Islet of Langerhans (tissue), 1 donor: ENCODE results near the gene NENF.

Experiments
- FAIRE-seq: peaks from one replicate; lab custom pipeline; 2011; peaks lifted over from hg19 to GRCh38; lab: Jason Lieb, UNC

Gene NENF

DNA sequence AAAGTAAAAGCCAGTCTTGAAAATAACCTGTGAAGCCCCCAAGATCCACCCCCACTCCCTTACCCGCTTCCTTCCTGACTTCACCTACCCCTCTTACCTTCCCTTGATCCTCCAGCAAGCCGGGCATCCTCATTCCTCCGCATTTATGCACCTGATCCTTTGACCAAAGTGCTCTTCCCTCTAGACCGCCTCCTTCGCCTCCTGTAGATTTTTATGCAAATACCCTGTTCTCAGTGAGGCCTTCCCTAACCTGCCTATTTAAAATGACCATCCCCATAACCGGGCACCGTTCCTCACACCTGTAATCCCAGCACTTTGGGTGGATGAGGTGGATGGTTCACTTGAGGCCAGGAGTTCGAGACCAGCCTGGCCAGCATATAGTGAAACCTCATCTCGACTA lies 1.1 kb upstream of the NENF start:
- FAIRE-seq = no peak

GRCh38 chr1:212432272-212432660 lies 454 bp upstream of the NENF start:
- FAIRE-seq = no peak

DNA sequence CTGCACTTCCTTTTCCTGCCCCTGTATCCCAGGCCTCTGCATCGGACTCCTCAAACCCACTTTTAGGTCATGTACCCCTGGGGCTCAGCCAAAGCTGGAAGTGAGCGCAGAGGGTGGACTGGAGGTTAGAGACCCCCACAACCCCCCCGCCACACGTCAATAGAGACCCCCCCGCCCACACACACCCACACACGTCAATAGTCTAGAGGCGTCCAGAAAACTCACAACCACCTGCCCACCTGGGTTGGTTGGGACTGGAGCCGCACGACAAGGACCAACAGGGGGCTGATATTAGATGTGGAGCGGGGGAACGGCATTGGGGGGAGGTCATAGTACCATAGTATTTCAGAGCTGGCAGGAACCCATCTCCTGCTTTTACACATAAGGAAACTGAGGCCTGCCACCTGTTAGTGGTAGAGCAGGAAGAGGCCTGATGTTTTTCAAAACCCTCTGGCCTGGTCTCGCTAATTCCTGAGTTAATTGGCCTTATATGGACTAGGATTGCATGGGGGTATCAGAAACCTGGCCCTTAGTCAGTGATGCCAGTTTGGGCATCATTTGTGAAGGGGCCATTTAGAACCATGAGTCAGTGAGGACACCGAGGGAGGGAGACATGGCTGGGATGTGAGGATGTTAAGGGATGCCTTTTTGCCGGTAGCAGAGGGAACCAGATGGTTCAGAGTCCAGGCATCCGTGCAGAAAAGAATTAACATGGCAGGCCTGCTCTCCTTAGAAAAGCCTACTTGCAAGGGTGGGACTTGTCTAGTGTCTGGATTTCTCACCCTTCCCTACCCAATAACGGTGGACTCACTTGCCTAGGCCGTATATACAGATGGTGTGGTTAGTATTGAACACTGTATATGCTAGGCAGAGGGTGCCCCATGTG lies 1.1 kb downstream of the NENF start:
- no peak for FAIRE-seq

DNA sequence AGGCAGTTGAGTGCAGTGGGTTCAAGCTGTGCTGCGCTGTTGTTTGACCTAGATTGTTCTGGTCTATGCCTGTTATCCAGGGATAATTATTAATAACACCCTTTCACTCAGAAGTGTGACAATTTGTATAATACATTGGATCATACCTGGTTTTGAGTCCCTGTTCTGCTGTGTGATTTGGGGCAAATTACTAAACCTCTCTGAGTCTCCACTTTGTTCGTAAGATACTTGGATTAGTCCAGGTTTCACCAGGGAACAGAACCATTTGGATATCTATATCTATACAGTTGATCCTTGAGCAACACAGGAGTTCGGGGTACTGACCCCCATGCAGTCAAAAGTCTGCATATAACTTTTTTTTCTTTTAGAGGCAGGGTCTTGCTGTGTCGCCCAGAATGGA lies 2.3 kb downstream of the NENF start:
- no peak for FAIRE-seq

DNA sequence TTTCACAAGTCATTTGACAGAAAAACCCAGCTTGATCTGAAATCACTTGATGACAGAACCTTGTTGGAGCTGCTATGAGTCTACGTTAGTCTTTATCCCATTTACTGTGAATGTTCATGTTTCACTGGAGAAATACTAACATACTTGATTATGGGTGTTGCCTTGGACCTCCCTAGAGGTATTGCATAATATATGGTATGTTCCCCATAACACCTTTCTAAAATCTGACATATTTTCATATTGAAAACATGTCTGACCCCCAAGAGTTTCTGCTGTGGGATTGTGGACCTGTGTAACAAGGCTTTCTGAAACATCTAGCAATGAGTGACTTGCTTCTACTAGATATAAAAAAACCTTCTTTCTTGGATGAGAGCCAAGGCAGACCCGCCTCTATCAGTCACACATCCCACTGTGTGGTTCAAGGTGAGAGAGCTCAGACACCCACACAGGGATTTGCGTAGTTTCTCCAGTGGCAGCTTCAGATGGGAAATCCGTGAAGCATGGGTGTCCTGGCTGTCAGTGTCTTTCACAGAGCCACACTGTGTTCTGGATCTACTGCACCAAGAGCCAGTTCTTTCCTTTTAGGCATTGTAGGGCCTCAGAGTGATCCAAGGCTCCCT lies 4.6 kb downstream of the NENF start:
- no peak for FAIRE-seq

GRCh38 chr1:212438831-212439237 lies 6.1 kb downstream of the NENF start:
- no peak for FAIRE-seq

- FAIRE-seq = no peak
These were observed 7.7 kb downstream of the NENF start for GRCh38 chr1:212440419-212440818.

- FAIRE-seq = no peak
These were observed 9.7 kb downstream of the NENF start for GRCh38 chr1:212442408-212442807.

DNA sequence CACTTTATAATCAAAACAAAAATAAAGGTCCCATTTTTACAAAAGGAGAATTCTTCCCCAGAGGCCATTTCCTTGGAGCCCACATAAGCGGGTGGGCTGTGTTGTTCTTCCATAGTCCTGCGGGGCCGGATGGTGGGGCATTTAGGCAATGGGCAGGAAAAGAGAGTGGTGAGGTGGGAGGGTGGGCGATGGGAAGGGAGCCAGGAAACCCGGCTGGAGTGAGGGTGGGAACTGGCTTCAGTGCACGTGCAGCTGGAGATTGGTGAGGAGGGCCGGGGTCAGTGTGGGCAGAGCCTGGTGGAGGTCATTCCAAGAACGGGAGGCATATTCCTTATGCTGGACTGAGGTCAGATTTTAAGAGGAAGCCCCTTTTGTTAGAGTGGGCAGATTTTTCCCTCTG lies 13.6 kb downstream of the NENF start:
- FAIRE-seq = no peak

- FAIRE-seq = no peak
These were observed 14.8 kb downstream of the NENF start for GRCh38 chr1:212447478-212447877.

GRCh38 chr1:212450331-212450881 lies 17.7 kb downstream of the NENF start:
- no peak for FAIRE-seq

DNA sequence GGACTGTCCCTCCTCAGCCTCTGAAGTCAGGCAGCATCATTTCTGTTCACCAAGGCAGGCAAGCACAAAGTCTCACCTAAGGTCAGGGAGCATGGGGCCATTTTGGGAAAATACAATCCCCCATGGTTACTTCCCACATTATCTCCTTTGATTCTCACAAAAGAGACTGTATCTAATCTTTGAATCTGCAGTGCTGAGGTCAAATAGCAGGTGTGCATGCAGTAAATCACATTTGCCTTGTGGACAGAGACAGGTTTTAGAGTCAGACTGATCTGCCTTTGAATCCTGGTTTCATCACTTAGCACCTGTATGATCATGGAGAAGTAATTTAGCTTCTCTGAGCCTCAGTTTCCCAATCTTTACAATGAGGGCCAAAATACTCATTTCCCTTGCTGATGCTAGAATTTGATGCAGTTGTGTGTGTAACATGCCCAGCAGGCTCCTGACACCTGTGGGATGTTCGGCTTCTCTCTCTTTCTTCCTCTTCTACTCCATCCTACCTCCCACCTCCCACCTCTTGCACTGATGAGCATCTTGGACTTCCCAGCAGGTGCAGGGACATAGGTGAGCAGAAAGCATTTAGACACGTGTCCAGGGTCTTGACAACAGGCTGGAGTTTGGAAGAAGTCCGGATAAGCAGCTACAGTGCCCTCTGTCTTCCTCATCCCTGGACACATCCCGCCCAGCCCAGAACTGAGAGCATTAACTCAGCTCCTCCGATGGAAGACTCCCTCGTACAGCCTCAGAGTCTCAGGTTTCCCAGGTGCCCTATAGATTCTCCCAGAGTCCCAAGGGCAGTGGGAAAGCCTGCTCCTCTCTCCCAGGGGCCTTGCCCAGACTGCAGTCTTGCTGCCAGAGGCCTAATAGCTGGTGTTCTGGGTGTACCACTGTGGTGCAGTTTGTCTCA lies 18.9 kb downstream of the NENF start:
- FAIRE-seq = no peak

GRCh38 chr1:212452323-212453155 lies 19.8 kb downstream of the NENF start:
- no peak for FAIRE-seq

GRCh38 chr1:212453156-212453857 lies 20.6 kb downstream of the NENF start:
- no peak for FAIRE-seq

- FAIRE-seq = no peak
These were observed 22.0 kb downstream of the NENF start for GRCh38 chr1:212454741-212455140.

- no peak for FAIRE-seq
These were observed 22.7 kb downstream of the NENF start for GRCh38 chr1:212455401-212455800.

GRCh38 chr1:212455803-212456528 lies 23.2 kb downstream of the NENF start:
- FAIRE-seq = no peak

- no peak for FAIRE-seq
These were observed 25.1 kb downstream of the NENF start for GRCh38 chr1:212457740-212458338.

- no peak for FAIRE-seq
These were observed 26.1 kb downstream of the NENF start for GRCh38 chr1:212458817-212459216.

GRCh38 chr1:212459656-212460055 lies 26.9 kb downstream of the NENF start:
- no peak for FAIRE-seq
